ENCODE measurements around the gene KL. TPM values are rescaled to one million over a fixed set of nuclear protein-coding genes. Genes with fewer than 3 reads are reported as not detected.

KL gene
- total RNA-seq, 1 donor from 2014 or later: 0.75 TPM

DNA sequence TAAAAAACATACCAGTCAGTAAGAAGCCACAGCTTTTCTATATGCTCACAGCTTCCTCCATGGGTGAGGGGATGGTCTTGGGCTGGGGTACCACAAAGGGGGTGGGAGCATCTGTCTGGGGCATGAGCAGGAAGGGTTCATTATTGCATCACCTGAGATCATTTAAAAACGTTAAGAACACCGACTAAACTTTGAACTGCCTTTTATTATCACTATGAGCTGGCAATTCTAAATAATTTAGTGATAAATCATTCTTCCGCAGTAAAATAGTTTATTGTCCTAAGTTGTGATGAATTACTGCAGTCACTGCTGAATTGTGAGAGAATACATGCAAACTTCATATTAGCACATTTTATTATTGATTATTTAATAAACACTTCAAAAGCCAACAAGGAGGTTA is 71.6 kb downstream of the KL start:
- H3K27me3 Mint-ChIP-seq: peaks cover 2% of the 10 kb centered on the region

DNA sequence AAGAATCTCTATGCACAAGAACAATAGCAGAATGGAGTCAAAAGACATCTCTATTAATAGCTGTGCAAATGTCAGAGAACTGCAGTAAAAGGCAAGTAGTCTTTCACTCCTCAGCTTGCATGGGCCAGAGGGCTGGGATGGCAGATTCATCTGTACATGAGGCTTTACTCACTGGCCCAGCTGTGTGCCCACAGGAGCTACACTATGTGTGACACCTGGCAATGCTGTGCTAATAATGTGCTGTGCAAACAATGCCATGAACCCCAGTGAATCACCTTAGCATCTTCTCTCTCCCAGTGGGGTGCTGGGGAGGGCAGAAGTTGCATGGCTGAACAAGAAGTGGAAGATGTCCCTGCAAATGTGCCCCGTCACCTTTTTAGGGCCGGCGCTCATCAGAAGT is 73.1 kb downstream of the KL start:
- intact Hi-C loops (cut with micrococcal nuclease): loop anchor here (5.0 kb wide), 3 partner anchors 43 to 453 kb away; no protein-coding TSS in a partner anchor
- DNase-seq: peak; percentile 49
- Mint-ChIP-seq H3K4me3 (no peak overlapping the region), H3K4me1 (peaks cover 22% of the 10 kb centered on the region), H3K27ac (no peak overlapping the region), H3K9me3 (peaks cover 7% of the 10 kb centered on the region), H3K36me3 (ENCODE audit: low read depth) (peaks cover 2% of the 10 kb centered on the region), H3K27me3 (peaks cover 2% of the 10 kb centered on the region)

More for the DNA sequence above, 71.6 kb downstream of the KL start:
- DNase-seq: no peak
- Mint-ChIP-seq H3K36me3 (ENCODE audit: low read depth) (peaks cover 2% of the 10 kb centered on the region), H3K27ac (no peak overlapping the region), H3K9me3 (peaks cover 5% of the 10 kb centered on the region), H3K4me3 (no peak overlapping the region), H3K4me1 (peaks cover 22% of the 10 kb centered on the region)
- intact Hi-C loops (cut with micrococcal nuclease): loop anchor here (2.0 to 5.0 kb wide), 4 partner anchors 45 to 455 kb away; no protein-coding TSS in a partner anchor

- H3K4me3 Mint-ChIP-seq: no peak overlapping the region
- H3K4me1 Mint-ChIP-seq: peaks cover 18% of the 10 kb centered on the region
- peaks cover 4% of the 10 kb centered on the region for H3K9me3 Mint-ChIP-seq
- no peak for DNase-seq
- H3K36me3 Mint-ChIP-seq (ENCODE audit: low read depth): no peaks in the 10 kb centered on the region
- H3K27ac Mint-ChIP-seq: no peak overlapping the region
- intact Hi-C loops (cut with micrococcal nuclease): no loop called here
- H3K27me3 Mint-ChIP-seq: no peaks in the 10 kb centered on the region
These were observed 74.7 kb downstream of the KL start for GRCh38 chr13:33090755-33091414.

DNA sequence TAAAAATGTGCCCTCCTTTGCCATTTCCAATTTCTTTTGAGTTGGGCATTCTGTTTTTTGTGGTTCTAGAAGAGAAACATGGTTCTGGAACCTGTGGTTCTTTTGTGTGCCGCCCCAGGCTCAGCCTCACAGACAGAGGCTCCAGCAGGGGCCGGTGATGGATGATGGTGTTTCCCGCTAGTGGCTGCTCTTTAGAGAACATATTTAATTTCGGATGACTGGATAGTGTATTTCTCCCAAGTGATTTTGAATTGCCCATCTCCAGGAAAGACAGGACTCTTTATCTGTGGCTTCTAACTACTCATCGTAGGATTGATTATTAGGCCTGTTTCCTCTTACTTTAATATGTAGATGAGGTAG is 75.2 kb downstream of the KL start:
- Mint-ChIP-seq H3K9me3 (peaks cover 9% of the 10 kb centered on the region), H3K4me1 (peaks cover 12% of the 10 kb centered on the region), H3K36me3 (ENCODE audit: low read depth) (no peaks in the 10 kb centered on the region), H3K4me3 (no peak overlapping the region), H3K27me3 (no peaks in the 10 kb centered on the region), H3K27ac (no peak overlapping the region)
- intact Hi-C loops (cut with micrococcal nuclease): no loop called here
- no peak for DNase-seq

DNA sequence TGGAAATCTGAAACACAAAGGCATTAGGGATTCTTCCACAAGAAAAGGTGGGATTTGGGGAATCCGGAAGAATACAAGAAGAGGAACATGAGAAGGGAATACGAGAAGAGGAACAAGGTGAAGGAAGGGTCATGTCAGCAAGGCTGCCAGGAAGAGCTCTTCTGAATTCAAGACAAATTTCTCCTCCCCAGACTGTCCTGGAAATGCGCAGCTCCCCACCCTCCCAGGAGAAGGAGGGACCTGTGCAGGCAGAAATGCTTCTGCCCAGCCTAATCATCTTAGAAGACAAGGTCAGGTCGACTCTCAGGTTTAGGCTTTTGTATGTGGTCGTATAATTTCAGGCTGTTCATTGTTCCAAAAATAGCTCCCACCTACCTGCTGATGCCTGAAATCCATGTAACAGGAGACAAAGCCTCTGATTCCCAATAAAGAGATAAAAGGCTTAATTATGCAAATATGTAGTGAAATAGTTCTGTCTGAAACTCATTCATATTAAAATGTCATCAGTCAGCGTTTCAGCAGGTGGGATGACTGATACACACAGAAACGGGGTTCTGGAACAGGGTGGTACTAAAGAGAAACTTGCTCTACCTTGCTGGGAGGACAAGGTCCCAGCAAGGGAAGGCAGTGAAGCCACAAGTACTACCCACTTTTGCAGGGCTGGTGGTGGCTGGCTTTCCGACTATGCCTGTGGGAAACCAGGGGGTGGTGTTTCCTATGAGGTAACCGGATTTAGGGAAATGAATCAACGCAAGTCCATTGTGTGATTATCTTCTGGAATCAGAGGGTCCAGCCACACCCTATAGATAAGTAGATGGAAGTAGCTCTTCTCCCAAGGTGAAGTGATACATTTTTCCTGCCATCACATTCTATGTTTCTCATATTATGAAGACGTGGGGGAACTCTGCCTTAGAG is 76.1 kb downstream of the KL start:
- Mint-ChIP-seq H3K9me3 (peaks cover 18% of the 10 kb centered on the region), H3K27me3 (peaks cover 3% of the 10 kb centered on the region), H3K36me3 (ENCODE audit: low read depth) (no peaks in the 10 kb centered on the region), H3K4me1 (peaks cover 3% of the 10 kb centered on the region), H3K4me3 (no peak overlapping the region), H3K27ac (peak overlapping the region; percentile 3)
- no peak for DNase-seq
- intact Hi-C loops (cut with micrococcal nuclease): no loop called here

DNA sequence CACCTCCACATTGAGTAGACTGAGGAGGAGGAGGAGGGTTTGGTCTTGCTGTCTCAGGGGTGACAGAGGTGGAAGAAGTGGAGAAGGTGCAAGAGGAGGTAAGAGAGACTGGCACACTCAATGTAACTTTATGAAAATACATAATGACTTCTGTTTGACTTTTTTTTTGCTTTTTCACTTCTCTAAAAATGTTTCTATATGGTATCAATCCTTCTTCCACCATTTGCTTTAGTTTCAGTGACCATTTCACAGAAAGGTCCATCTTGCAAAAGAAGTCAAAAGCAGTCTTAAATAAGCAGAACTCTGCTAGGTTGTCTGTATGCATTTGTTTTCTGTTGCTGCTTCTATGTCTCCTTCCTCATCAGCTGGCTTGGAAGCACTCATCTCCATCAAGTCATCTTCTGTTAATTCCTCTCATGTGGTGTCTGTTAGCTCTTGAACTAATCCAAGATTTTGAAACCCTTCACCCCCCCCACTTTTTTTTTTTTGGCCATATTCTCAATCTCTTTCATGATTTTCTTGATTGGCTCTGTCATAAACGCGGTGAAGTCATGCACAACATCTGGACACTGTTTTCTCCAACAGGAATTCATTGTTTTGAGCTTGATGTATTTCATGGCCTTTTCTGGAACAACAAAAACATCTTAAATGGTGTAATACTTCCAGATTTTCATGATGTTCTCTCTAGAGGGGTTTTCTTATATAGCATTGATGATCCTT is 80.8 kb downstream of the KL start:
- DNase-seq: no peak
- Mint-ChIP-seq H3K27ac (no peak overlapping the region), H3K4me1 (no peaks in the 10 kb centered on the region), H3K4me3 (no peak overlapping the region), H3K36me3 (ENCODE audit: low read depth) (no peaks in the 10 kb centered on the region), H3K9me3 (peaks cover 18% of the 10 kb centered on the region), H3K27me3 (peaks cover 10% of the 10 kb centered on the region)
- intact Hi-C loops (cut with micrococcal nuclease): no loop called here

DNA sequence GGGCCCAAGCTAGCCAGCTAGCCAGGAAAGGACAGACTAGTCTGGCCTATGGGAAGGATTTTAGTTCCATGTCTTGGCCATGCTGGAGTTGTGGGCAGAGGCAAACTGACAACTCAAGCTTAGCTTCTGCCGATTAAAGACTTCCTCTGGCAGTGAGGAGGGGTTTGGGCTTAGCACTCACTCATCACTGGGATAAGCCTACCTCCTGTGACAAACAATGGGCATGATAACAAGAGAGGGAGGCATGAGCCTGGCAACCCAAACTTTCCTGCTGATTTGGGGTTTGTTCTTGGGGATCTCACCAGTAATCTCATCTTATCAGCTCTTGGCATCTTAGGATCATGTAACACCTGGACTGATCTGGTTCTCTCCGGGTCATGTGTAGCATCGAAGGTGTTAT is 83.6 kb downstream of the KL start:
- Mint-ChIP-seq H3K4me3 (no peak overlapping the region), H3K9me3 (peaks cover 14% of the 10 kb centered on the region), H3K4me1 (no peaks in the 10 kb centered on the region), H3K36me3 (ENCODE audit: low read depth) (no peaks in the 10 kb centered on the region), H3K27ac (no peak overlapping the region), H3K27me3 (peaks cover 13% of the 10 kb centered on the region)
- intact Hi-C loops (cut with micrococcal nuclease): no loop called here
- DNase-seq: no peak

DNA sequence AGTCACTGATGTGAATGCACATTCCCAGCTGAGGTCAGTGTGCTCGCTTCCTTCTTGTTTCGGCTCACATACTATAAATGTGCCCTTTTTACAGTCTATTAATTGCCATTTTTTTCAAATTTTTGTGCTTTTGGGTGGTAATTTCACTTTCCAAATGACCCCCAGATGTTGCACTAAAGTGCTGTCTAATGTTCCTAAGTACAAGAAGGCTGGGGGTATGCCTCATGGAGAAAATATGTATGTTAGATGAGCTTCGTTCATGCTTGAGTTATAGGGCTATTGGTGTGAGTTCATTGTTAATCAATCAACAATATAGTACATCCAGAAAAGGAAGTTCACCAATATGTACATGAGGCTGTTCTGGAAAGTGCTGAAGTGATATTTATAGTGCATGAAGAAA is 84.7 kb downstream of the KL start:
- Mint-ChIP-seq H3K4me3 (no peak overlapping the region), H3K27me3 (peaks cover 13% of the 10 kb centered on the region), H3K27ac (no peak overlapping the region), H3K4me1 (no peaks in the 10 kb centered on the region), H3K36me3 (ENCODE audit: low read depth) (no peaks in the 10 kb centered on the region), H3K9me3 (peaks cover 14% of the 10 kb centered on the region)
- no peak for DNase-seq
- intact Hi-C loops (cut with micrococcal nuclease): no loop called here

DNA sequence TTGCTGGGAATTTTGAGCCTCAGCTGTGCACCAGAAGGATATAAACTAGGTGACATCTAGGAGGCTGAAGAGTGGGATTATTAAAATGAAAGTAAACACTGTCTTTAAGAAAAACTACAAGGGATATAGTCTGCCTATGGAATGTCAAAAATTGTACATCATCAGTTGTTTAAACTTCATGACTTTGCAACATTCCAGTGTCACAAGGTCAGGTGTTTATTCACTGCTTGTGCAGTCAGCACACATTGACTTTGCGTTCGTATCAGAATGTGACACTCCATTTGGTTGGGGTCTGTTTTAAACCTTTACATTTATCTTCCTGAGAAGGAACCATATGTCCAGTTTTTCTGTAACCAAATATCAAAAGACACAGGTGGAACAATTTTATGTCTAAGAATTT is 85.6 kb downstream of the KL start:
- no peaks in the 10 kb centered on the region for H3K4me1 Mint-ChIP-seq
- peaks cover 16% of the 10 kb centered on the region for H3K27me3 Mint-ChIP-seq
- intact Hi-C loops (cut with micrococcal nuclease): no loop called here
- H3K36me3 Mint-ChIP-seq (ENCODE audit: low read depth): peaks cover 2% of the 10 kb centered on the region
- no peak overlapping the region for H3K4me3 Mint-ChIP-seq
- DNase-seq: no peak
- H3K9me3 Mint-ChIP-seq: peaks cover 5% of the 10 kb centered on the region
- no peak overlapping the region for H3K27ac Mint-ChIP-seq

DNA sequence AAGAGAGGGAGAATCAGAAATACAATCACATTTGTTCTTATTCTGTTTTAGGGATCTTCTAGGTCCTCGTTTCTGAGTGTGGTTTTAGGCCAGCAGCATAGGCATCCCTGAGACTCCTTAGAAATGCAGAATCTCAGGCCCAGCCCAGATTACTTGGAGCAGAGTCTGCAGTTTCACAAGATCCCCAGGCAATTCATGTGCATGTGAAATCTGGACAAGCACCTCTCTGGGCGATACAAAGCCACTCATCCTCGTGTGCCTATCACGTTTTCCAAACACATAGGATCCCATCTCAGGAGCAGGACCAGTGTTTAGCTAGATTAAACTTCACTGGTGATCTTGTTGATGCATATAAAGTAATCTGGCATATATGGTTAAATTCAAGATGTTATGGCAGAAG is 87.2 kb downstream of the KL start:
- H3K4me1 Mint-ChIP-seq: no peaks in the 10 kb centered on the region
- H3K9me3 Mint-ChIP-seq: no peaks in the 10 kb centered on the region
- H3K27ac Mint-ChIP-seq: no peak overlapping the region
- H3K27me3 Mint-ChIP-seq: peaks cover 12% of the 10 kb centered on the region
- no peak overlapping the region for H3K4me3 Mint-ChIP-seq
- no peak for DNase-seq
- peaks cover 2% of the 10 kb centered on the region for H3K36me3 Mint-ChIP-seq (ENCODE audit: low read depth)
- intact Hi-C loops (cut with micrococcal nuclease): no loop called here

GRCh38 chr13:33105387-33106005 is 89.3 kb downstream of the KL start:
- Mint-ChIP-seq H3K36me3 (ENCODE audit: low read depth) (peaks cover 2% of the 10 kb centered on the region), H3K27ac (no peak overlapping the region), H3K9me3 (no peaks in the 10 kb centered on the region), H3K4me3 (no peak overlapping the region), H3K4me1 (no peaks in the 10 kb centered on the region), H3K27me3 (peaks cover 8% of the 10 kb centered on the region)
- intact Hi-C loops (cut with micrococcal nuclease): no loop called here
- no peak for DNase-seq

GRCh38 chr13:33106656-33107360 is 90.6 kb downstream of the KL start:
- intact Hi-C loops (cut with micrococcal nuclease): no loop called here
- DNase-seq: no peak
- Mint-ChIP-seq H3K36me3 (ENCODE audit: low read depth) (peaks cover 2% of the 10 kb centered on the region), H3K4me3 (no peak overlapping the region), H3K27ac (no peak overlapping the region), H3K9me3 (no peaks in the 10 kb centered on the region), H3K27me3 (peaks cover 8% of the 10 kb centered on the region), H3K4me1 (no peaks in the 10 kb centered on the region)

GRCh38 chr13:33107361-33107760 is 91.1 kb downstream of the KL start:
- no peaks in the 10 kb centered on the region for H3K9me3 Mint-ChIP-seq
- no peak overlapping the region for H3K27ac Mint-ChIP-seq
- peaks cover 6% of the 10 kb centered on the region for H3K27me3 Mint-ChIP-seq
- DNase-seq: no peak
- no peak overlapping the region for H3K4me3 Mint-ChIP-seq
- peaks cover 2% of the 10 kb centered on the region for H3K36me3 Mint-ChIP-seq (ENCODE audit: low read depth)
- H3K4me1 Mint-ChIP-seq: no peaks in the 10 kb centered on the region
- intact Hi-C loops (cut with micrococcal nuclease): no loop called here

Data from activated CD4-positive, alpha-beta T cell treated with anti-CD3 and anti-CD28 coated beads, Interleukin-2, amount 10 ng/mL, durations not matched to agents 24 days and 14 days (primary cell).